SK-N-SH (cell line): Measurements from ENCODE around the gene PRAME.

Source experiments
- CHD2 ChIP-seq: fragments of 150-350 bp; IDR thresholded peaks from 2 replicates; pipeline ENCODE4 v1.6.1; 2018; ENCODE audit warnings: low read length; ENCODE audit not compliant: partially characterized antibody
- EZH2phosphoT487 ChIP-seq: fragments of 200-600 bp; sonication (generic); IDR thresholded peaks from 2 replicates; pipeline ENCODE4 v1.6.1; 2017; ENCODE audit warnings: low read depth, mixed run types, mild to moderate bottlenecking, antibody characterized with exemption, moderate library complexity, borderline replicate concordance
- FOXM1 ChIP-seq: IDR thresholded peaks from 2 replicates; pipeline ENCODE4 v1.4.0; 2012; ENCODE audit warnings: low read depth, mild to moderate bottlenecking
- GABPA ChIP-seq: IDR thresholded peaks from 2 replicates; pipeline ENCODE4 v1.4.0; 2012; ENCODE audit warnings: low read depth, mild to moderate bottlenecking
- GATA2 ChIP-seq: sonication (generic); formaldehyde crosslinking; IDR thresholded peaks from 2 replicates; pipeline ENCODE4 v1.5.0; 2020; ENCODE audit warnings: mild to moderate bottlenecking, missing genetic modification reagents
- MAX ChIP-seq: IDR thresholded peaks from 2 replicates; pipeline ENCODE4 v1.4.0; 2012; ENCODE audit warnings: low read depth
- PBX3 ChIP-seq: IDR thresholded peaks from 2 replicates; pipeline ENCODE4; 2012
- POLR2AphosphoS5 ChIP-seq: IDR thresholded peaks from 2 replicates; pipeline ENCODE4 v1.6.1; 2012; ENCODE audit warnings: low read depth, low read length
- RAD21 ChIP-seq: IDR thresholded peaks from 2 replicates; pipeline ENCODE4 v1.6.1; 2012; ENCODE audit warnings: mild to moderate bottlenecking, low read length
- RFX5 ChIP-seq: IDR thresholded peaks from 2 replicates; pipeline ENCODE4 v1.6.1; 2012; ENCODE audit warnings: mild to moderate bottlenecking, improper control_type of control experiment, low read length
- SMC3 ChIP-seq: IDR thresholded peaks from 2 replicates; pipeline ENCODE4 v1.6.1; 2012; ENCODE audit warnings: low read depth, low read length, improper control_type of control experiment
- TAF1 ChIP-seq: IDR thresholded peaks from 2 replicates; pipeline ENCODE4 v1.6.1; 2012; ENCODE audit warnings: low read depth, mild to moderate bottlenecking, low read length, moderate library complexity, borderline replicate concordance
- TF ChIP-seq, protein P1 (sequence below): fragments of 200-600 bp; sonication (generic); IDR thresholded peaks from 2 replicates; pipeline ENCODE4 v1.6.1; 2017; ENCODE audit warnings: antibody characterized with exemption, mild to moderate bottlenecking, moderate library complexity
- TF ChIP-seq, protein P2 (sequence below): IDR thresholded peaks from 2 replicates; pipeline ENCODE4 v1.4.0; 2012; ENCODE audit warnings: low read depth, borderline replicate concordance

GRCh38 chr22:22573047-22573889 is 14.2 kb upstream of the PRAME start:
- TF ChIP-seq MAX: no peak
- no peak for TF ChIP-seq RAD21
- TF ChIP-seq, protein P1, sequence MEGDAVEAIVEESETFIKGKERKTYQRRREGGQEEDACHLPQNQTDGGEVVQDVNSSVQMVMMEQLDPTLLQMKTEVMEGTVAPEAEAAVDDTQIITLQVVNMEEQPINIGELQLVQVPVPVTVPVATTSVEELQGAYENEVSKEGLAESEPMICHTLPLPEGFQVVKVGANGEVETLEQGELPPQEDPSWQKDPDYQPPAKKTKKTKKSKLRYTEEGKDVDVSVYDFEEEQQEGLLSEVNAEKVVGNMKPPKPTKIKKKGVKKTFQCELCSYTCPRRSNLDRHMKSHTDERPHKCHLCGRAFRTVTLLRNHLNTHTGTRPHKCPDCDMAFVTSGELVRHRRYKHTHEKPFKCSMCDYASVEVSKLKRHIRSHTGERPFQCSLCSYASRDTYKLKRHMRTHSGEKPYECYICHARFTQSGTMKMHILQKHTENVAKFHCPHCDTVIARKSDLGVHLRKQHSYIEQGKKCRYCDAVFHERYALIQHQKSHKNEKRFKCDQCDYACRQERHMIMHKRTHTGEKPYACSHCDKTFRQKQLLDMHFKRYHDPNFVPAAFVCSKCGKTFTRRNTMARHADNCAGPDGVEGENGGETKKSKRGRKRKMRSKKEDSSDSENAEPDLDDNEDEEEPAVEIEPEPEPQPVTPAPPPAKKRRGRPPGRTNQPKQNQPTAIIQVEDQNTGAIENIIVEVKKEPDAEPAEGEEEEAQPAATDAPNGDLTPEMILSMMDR: no peak
- no peak for TF ChIP-seq FOXM1
- TF ChIP-seq, protein P2, sequence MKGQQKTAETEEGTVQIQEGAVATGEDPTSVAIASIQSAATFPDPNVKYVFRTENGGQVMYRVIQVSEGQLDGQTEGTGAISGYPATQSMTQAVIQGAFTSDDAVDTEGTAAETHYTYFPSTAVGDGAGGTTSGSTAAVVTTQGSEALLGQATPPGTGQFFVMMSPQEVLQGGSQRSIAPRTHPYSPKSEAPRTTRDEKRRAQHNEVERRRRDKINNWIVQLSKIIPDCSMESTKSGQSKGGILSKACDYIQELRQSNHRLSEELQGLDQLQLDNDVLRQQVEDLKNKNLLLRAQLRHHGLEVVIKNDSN: no peak
- no peak for TF ChIP-seq RFX5
- TF ChIP-seq SMC3: no peak
- TF ChIP-seq POLR2AphosphoS5: no peak
- TF ChIP-seq CHD2: no peak
- no peak for TF ChIP-seq EZH2phosphoT487
- TF ChIP-seq GATA2 (CRISPR knock-in tag): no peak
- no peak for TF ChIP-seq GABPA
- TF ChIP-seq PBX3: no peak
- TF ChIP-seq TAF1: no peak
